Suprapubic skin (tissue), 3 donors: Measurements from ENCODE around the gene AP1M2.

Experiments
- POLR2A ChIP-seq, 2 donors: fragments of 450-650 bp; IDR thresholded peaks; one replicate each; pipeline ENCODE4 v1.6.1; 2017; ENCODE audit warnings: antibody characterized with exemption in 2 of 2, mild to moderate bottlenecking in 2 of 2, moderate library complexity in 2 of 2
- TF ChIP-seq, protein P1 (sequence below), 2 donors: fragments of 200-600 bp in 1 of 2; fragments of 450-650 bp in 1 of 2; sonication (generic) in 1 of 2; IDR thresholded peaks; one replicate each; pipeline ENCODE4 v1.5.1; 2016 to 2019; ENCODE audit warnings: antibody characterized with exemption in 2 of 2, mild to moderate bottlenecking in 1 of 2, moderate library complexity in 1 of 2

DNA sequence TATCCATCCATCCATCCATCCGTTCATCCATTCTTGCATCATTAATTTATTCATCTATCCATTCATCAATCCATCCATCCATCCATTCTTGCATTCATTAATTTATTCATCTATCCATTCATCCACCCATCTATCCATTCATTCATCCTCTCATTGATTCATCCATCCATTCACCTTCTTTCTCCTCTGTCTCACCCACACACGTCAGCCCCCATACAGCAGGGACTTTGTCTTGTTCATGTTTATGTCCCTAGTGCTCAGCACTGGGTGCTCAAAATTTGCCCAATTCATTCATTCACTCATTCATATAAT is 683 bp upstream of the AP1M2 start:
- TF ChIP-seq POLR2A (IDR thresholded peaks at IDR 0.05): no peak
- TF ChIP-seq, protein P1, sequence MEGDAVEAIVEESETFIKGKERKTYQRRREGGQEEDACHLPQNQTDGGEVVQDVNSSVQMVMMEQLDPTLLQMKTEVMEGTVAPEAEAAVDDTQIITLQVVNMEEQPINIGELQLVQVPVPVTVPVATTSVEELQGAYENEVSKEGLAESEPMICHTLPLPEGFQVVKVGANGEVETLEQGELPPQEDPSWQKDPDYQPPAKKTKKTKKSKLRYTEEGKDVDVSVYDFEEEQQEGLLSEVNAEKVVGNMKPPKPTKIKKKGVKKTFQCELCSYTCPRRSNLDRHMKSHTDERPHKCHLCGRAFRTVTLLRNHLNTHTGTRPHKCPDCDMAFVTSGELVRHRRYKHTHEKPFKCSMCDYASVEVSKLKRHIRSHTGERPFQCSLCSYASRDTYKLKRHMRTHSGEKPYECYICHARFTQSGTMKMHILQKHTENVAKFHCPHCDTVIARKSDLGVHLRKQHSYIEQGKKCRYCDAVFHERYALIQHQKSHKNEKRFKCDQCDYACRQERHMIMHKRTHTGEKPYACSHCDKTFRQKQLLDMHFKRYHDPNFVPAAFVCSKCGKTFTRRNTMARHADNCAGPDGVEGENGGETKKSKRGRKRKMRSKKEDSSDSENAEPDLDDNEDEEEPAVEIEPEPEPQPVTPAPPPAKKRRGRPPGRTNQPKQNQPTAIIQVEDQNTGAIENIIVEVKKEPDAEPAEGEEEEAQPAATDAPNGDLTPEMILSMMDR (IDR thresholded peaks at IDR 0.05): no peak
